Measurements from ENCODE around the gene ELK4. TPM values are rescaled to one million over a fixed set of nuclear protein-coding genes. Genes with fewer than 3 reads are reported as not detected.

Gene ELK4
- total RNA-seq, 1 experiment from 2014 or later, result 39.0 TPM

DNA sequence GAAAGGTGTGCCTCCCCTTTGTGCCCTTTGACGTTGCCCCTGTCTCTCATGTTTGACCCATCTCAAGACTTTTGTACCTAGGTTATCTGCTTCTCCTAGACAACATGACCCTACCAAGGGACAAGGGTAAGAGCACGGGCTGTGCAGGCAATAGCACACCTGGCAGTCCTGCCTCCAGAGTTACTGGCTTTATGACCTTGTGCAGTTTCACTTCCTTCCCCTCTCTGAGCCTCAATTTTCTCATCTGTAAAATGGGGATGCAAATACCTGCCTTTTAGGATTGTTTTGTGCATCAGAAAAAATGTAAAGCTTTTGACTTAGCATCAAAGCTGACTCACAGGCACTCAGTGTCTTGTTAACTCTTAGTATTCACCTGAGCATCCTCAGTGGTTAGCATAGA lies 36.4 kb downstream of the ELK4 start:
- Mint-ChIP-seq H3K36me3 (peaks cover 10% of the 10 kb centered on the region), H3K27ac (no peak overlapping the region), H3K4me3 (no peak overlapping the region), H3K9me3 (no peaks in the 10 kb centered on the region), H3K4me1 (peaks cover 8% of the 10 kb centered on the region), H3K27me3 (ENCODE audit: low read depth) (peaks cover 10% of the 10 kb centered on the region)
- ATAC-seq (no peak), DNase-seq (ENCODE audit: low spot score) (no peak)
- TF ChIP-seq ETV6 (CRISPR knock-in tag; IDR thresholded peaks at IDR 0.05), result no peak
- no peak for TF ChIP-seq ZNF317 (CRISPR knock-in tag; IDR thresholded peaks at IDR 0.05; ENCODE audit: borderline replicate concordance, low read depth)
- TF ChIP-seq TP53 (CRISPR knock-in tag; IDR thresholded peaks at IDR 0.05), result no peak
- no peak for TF ChIP-seq ELF4 (CRISPR knock-in tag; IDR thresholded peaks at IDR 0.05; ENCODE audit: low read depth)
- TF ChIP-seq, protein P1, sequence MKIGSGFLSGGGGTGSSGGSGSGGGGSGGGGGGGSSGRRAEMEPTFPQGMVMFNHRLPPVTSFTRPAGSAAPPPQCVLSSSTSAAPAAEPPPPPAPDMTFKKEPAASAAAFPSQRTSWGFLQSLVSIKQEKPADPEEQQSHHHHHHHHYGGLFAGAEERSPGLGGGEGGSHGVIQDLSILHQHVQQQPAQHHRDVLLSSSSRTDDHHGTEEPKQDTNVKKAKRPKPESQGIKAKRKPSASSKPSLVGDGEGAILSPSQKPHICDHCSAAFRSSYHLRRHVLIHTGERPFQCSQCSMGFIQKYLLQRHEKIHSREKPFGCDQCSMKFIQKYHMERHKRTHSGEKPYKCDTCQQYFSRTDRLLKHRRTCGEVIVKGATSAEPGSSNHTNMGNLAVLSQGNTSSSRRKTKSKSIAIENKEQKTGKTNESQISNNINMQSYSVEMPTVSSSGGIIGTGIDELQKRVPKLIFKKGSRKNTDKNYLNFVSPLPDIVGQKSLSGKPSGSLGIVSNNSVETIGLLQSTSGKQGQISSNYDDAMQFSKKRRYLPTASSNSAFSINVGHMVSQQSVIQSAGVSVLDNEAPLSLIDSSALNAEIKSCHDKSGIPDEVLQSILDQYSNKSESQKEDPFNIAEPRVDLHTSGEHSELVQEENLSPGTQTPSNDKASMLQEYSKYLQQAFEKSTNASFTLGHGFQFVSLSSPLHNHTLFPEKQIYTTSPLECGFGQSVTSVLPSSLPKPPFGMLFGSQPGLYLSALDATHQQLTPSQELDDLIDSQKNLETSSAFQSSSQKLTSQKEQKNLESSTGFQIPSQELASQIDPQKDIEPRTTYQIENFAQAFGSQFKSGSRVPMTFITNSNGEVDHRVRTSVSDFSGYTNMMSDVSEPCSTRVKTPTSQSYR (CRISPR knock-in tag; IDR thresholded peaks at IDR 0.05), result no peak
- no peak for TF ChIP-seq JAZF1 (CRISPR knock-in tag; IDR thresholded peaks at IDR 0.05)
- TF ChIP-seq HMGA2 (CRISPR knock-in tag; IDR thresholded peaks at IDR 0.05), result no peak
- no peak for TF ChIP-seq E2F1 (CRISPR knock-in tag; IDR thresholded peaks at IDR 0.05)
- TF ChIP-seq GRHL2 (CRISPR knock-in tag; IDR thresholded peaks at IDR 0.05; ENCODE audit: insufficient replicate concordance, severe bottlenecking), result no peak
- no peak for TF ChIP-seq ZNF532 (CRISPR knock-in tag; IDR thresholded peaks at IDR 0.05; ENCODE audit: borderline replicate concordance)
- no peak for TF ChIP-seq JUN (CRISPR knock-in tag; IDR thresholded peaks at IDR 0.05)
- TF ChIP-seq IRF2 (CRISPR knock-in tag; IDR thresholded peaks at IDR 0.05; ENCODE audit: borderline replicate concordance, low read depth), result no peak
- TF ChIP-seq, protein P2, sequence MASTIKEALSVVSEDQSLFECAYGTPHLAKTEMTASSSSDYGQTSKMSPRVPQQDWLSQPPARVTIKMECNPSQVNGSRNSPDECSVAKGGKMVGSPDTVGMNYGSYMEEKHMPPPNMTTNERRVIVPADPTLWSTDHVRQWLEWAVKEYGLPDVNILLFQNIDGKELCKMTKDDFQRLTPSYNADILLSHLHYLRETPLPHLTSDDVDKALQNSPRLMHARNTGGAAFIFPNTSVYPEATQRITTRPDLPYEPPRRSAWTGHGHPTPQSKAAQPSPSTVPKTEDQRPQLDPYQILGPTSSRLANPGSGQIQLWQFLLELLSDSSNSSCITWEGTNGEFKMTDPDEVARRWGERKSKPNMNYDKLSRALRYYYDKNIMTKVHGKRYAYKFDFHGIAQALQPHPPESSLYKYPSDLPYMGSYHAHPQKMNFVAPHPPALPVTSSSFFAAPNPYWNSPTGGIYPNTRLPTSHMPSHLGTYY (CRISPR knock-in tag; IDR thresholded peaks at IDR 0.05), result no peak
- TF ChIP-seq ZBTB43 (CRISPR knock-in tag; IDR thresholded peaks at IDR 0.05), result no peak
- no peak for TF ChIP-seq ESRRA (CRISPR knock-in tag; IDR thresholded peaks at IDR 0.05; ENCODE audit: borderline replicate concordance)
- CTCF ChIA-PET, result interaction anchor here (1.0 to 7.4 kb wide), 4 partner anchors 36 to 116 kb away, joined by 4 to 265 read pairs (median 30); partner anchors contain the start of gene ELK4
- POLR2A ChIA-PET, result no interaction called here

Data from WTC11 (cell line).